Stimulated activated naive CD8-positive, alpha-beta T cell treated with anti-CD3 and anti-CD28 coated beads, Interleukin-15, Interleukin-2, amounts not matched to agents 100 U/mL and 50 U/mL, for 24 hours (primary cell): Measurements from ENCODE around the gene NAMPT.

ENCODE experiments used
- ATAC-seq: fragments of 150-1000 bp; cut with Tn5 transposase; one replicate; pipeline ENCODE4 v1.10.0; 2021
- DNase-seq: peaks from one replicate; pipeline ENCODE4 v3.0.0; 2021

Gene NAMPT

GRCh38 chr7:106273009-106273668, 11.6 kb downstream of the NAMPT start:
- DNase-seq (no peak), ATAC-seq (no peak)

GRCh38 chr7:106270122-106270977, 14.4 kb downstream of the NAMPT start:
- ATAC-seq (no peak), DNase-seq (no peak)

GRCh38 chr7:106269254-106269961, 15.4 kb downstream of the NAMPT start:
- DNase-seq: no peak
- no peak for ATAC-seq

GRCh38 chr7:106265133-106265532, 19.6 kb downstream of the NAMPT start:
- no peak for ATAC-seq
- DNase-seq: no peak

- ATAC-seq (no peak), DNase-seq (no peak)
Measured at GRCh38 chr7:106262221-106262881, 22.4 kb downstream of the NAMPT start.

- DNase-seq: no peak
- ATAC-seq: peak; percentile 15
Measured at GRCh38 chr7:106260136-106260561, 24.6 kb downstream of the NAMPT start.

GRCh38 chr7:106258789-106259188, 26.0 kb downstream of the NAMPT start:
- ATAC-seq (no peak), DNase-seq (no peak)

GRCh38 chr7:106257752-106258151, 27.0 kb downstream of the NAMPT start:
- ATAC-seq: no peak
- no peak for DNase-seq

GRCh38 chr7:106256144-106256543, 28.6 kb downstream of the NAMPT start:
- ATAC-seq (no peak), DNase-seq (no peak)

GRCh38 chr7:106255246-106255645, 29.5 kb downstream of the NAMPT start:
- ATAC-seq (peak; percentile 21), DNase-seq (no peak)

- ATAC-seq: no peak
Measured at GRCh38 chr7:106254525-106255116, 30.2 kb downstream of the NAMPT start.

GRCh38 chr7:106252568-106252967, 32.2 kb downstream of the NAMPT start:
- no peak for DNase-seq
- ATAC-seq: no peak

More at GRCh38 chr7:106254525-106255116, 30.2 kb downstream of the NAMPT start:
- no peak for DNase-seq

GRCh38 chr7:106249488-106249887, 35.3 kb downstream of the NAMPT start:
- DNase-seq: no peak
- ATAC-seq: no peak

GRCh38 chr7:106248600-106248999, 36.2 kb downstream of the NAMPT start:
- ATAC-seq: no peak
- no peak for DNase-seq

GRCh38 chr7:106247841-106248240, 36.9 kb downstream of the NAMPT start:
- ATAC-seq: peak; percentile 36
- DNase-seq: no peak

- DNase-seq (no peak), ATAC-seq (peak; percentile 46)
Measured at GRCh38 chr7:106246902-106247711, 37.7 kb downstream of the NAMPT start.

GRCh38 chr7:106243893-106244292, 40.9 kb downstream of the NAMPT start:
- DNase-seq (no peak), ATAC-seq (no peak)

GRCh38 chr7:106239406-106239805, 45.4 kb downstream of the NAMPT start:
- DNase-seq (no peak), ATAC-seq (no peak)

GRCh38 chr7:106238830-106239229, 46.0 kb downstream of the NAMPT start:
- DNase-seq: no peak

GRCh38 chr7:106236065-106236464, 48.7 kb downstream of the NAMPT start:
- no peak for ATAC-seq
- no peak for DNase-seq

More at GRCh38 chr7:106238830-106239229, 46.0 kb downstream of the NAMPT start:
- no peak for ATAC-seq

GRCh38 chr7:106234425-106234824, 50.4 kb downstream of the NAMPT start:
- no peak for ATAC-seq
- DNase-seq: no peak
